ENCODE data around the gene ERF.

The ERF gene

DNA sequence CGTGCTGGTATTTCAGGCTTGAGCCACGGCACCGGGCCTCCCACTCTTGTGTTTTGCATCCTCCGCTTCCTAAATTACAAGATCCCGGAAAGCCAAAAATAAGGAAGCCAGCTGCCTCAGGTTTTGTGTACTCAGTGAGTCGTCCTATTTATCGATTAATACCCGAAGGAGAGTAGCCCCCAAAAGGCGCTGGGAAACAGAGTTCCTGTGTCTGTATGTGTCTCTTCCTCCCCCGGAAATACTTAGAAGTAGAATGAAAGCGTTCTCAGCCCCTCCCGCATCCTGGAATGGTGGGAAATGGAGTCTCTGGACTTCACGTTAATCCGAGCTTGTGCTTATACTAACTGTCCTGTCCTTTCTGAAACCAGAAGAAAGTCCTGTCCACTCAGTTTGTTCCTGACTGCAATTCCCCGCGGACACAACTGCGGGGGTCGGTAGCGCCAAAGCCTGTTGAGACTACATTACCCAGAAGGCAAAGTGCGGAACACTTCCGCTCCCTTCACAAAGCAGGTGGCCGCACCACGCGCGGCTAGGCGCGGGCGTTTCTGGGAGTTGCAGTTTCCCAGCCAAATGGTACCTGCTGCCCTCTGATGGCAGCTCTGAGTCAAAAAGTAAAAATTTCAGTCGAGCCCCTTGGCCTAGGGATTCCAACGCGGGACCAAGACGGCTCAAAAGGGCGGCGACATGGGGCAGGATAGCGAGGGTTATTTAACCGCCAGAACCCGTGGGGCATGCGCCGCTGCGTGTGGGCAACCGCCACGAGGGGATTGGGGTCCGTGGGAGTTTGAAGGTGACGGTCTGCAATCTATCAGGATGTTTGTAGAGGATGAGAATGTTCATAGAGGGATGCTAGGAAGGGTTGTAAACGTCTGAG lies 10.3 kb downstream of the ERF start:
- TF ChIP-seq SIN3A (IDR thresholded peaks at IDR 0.05; ENCODE audit: borderline replicate concordance, insufficient read depth, low read length) (peak; percentile 77; the same call in 1 of the 2 replicates), FOXP2 (optimal IDR thresholded peaks at IDR 0.05; ENCODE audit: borderline replicate concordance, extremely low read depth, extremely low read length, insufficient read depth) (no peak), TAF1 (IDR thresholded peaks at IDR 0.05; ENCODE audit: borderline replicate concordance, insufficient read depth, low read length) (peak; percentile 62; the same call in 1 of the 2 replicates), POLR2AphosphoS5 (IDR thresholded peaks at IDR 0.05; ENCODE audit: low read depth, low read length) (peak; percentile 85; the same call in 1 of the 2 replicates)
- TF ChIP-seq, protein P1, sequence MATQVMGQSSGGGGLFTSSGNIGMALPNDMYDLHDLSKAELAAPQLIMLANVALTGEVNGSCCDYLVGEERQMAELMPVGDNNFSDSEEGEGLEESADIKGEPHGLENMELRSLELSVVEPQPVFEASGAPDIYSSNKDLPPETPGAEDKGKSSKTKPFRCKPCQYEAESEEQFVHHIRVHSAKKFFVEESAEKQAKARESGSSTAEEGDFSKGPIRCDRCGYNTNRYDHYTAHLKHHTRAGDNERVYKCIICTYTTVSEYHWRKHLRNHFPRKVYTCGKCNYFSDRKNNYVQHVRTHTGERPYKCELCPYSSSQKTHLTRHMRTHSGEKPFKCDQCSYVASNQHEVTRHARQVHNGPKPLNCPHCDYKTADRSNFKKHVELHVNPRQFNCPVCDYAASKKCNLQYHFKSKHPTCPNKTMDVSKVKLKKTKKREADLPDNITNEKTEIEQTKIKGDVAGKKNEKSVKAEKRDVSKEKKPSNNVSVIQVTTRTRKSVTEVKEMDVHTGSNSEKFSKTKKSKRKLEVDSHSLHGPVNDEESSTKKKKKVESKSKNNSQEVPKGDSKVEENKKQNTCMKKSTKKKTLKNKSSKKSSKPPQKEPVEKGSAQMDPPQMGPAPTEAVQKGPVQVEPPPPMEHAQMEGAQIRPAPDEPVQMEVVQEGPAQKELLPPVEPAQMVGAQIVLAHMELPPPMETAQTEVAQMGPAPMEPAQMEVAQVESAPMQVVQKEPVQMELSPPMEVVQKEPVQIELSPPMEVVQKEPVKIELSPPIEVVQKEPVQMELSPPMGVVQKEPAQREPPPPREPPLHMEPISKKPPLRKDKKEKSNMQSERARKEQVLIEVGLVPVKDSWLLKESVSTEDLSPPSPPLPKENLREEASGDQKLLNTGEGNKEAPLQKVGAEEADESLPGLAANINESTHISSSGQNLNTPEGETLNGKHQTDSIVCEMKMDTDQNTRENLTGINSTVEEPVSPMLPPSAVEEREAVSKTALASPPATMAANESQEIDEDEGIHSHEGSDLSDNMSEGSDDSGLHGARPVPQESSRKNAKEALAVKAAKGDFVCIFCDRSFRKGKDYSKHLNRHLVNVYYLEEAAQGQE (IDR thresholded peaks at IDR 0.05; ENCODE audit: insufficient read depth in 1 of 2, low read depth in 2 of 2, low read length in 2 of 2), result peak in 1 of 2 experiments; percentile 29; a peak in 1 of 4 replicates

DNA sequence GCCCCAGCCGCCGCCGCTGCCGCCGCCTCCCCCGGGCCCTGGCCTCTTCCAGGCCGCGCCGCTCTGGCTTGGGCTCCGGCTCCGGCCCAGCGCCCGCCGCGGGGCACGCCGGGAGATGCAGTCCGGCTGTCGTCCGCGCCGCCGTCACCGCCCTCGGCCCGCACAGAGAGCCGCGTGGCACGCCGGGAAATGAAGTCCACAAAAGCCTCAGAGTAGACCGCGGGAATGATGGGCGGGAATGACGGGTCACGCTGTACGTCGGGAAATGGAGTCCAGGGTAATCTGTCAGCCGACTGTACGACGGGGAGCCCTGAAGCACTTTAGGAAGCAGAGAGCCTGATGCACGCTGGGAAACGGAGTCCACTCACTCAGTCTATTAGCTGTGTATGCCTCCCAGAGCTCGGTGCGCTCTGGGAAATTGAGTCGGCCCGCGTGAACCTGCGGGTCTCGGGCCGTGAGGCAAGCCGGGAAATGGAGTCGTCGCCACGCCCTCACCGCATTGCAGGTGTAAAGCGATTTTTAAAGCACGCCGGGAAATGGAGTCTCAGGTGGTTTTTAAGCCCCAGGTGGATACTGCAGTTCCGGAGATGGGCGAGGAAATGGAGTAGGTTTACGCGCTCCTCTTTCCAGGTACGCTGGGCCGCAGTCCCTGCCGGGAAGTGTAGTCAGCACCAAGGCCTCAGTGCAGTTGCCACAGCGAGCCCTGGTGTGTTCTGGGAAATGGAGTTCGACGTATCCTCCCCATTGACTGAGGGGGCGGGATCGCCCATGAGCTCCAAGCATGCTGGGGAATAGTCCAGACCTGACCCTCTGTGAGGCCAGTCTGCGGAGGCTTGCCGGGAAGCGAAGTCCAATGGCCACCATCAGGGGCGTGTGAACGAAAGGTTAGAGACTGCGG lies 12.2 kb downstream of the ERF start, which contains the start of gene GSK3A:
Gene GSK3A (minus strand): TSS at position 91 of the 898 bp plus-strand sequence. CDS start 137 bp downstream, outside the sequence.
- TF ChIP-seq SIN3A (IDR thresholded peaks at IDR 0.05; ENCODE audit: borderline replicate concordance, insufficient read depth, low read length) (peak; percentile 74; the same call in 1 of the 2 replicates), POLR2AphosphoS5 (IDR thresholded peaks at IDR 0.05; ENCODE audit: low read depth, low read length) (peak; percentile 99), FOXP2 (optimal IDR thresholded peaks at IDR 0.05; ENCODE audit: borderline replicate concordance, extremely low read depth, extremely low read length, insufficient read depth) (no peak), TAF1 (IDR thresholded peaks at IDR 0.05; ENCODE audit: borderline replicate concordance, insufficient read depth, low read length) (peak; percentile 96; the same call in 1 of the 2 replicates)
- TF ChIP-seq, protein P1 (IDR thresholded peaks at IDR 0.05; ENCODE audit: insufficient read depth in 1 of 2, low read depth in 2 of 2, low read length in 2 of 2), result peak in 1 of 2 experiments; percentile 63; a peak in 2 of 4 replicates

DNA sequence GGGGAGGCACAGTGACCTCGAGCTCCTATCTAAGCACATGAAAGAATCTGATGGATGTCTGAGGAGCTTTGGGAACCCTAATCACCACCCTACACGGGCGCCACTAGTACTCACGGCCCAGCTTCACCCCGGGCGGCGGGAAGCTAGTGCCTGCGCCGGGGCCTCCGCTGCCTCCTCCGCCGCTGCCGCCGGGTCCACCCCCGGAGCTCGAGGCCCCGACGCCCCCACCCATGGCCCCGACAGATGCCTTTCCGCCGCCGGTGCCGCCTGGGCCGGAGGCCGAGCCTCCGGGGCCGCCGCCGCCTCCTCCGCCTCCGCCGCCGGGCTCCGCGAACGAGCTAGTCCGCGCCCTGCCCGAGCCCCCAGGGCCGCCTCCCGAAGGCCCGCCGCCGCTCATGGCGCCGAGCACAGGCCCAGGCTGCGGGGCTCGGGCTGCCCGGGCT lies 12.8 kb downstream of the ERF start:
- TF ChIP-seq FOXP2 (optimal IDR thresholded peaks at IDR 0.05; ENCODE audit: borderline replicate concordance, extremely low read depth, extremely low read length, insufficient read depth), result no peak

DNA sequence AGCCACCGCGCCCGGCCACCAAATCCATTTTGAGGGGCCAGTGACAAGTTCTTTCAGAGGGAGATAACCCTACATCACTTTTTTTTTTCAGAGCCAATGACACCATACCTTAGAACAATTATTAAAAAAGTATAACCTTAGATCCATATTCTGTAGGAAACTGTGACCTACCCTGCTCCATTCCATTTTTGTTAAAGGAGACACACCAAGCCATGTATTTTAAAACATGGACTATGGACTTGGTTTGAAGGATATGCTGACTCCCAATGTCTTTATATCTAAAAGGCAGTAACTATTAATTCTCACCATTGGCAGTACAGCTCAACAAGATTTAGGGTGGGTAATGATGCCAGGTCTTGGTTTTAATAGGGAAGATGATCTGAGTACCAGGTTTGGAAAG lies 13.6 kb downstream of the ERF start:
- TF ChIP-seq SIN3A (IDR thresholded peaks at IDR 0.05; ENCODE audit: borderline replicate concordance, insufficient read depth, low read length), result no peak

DNA sequence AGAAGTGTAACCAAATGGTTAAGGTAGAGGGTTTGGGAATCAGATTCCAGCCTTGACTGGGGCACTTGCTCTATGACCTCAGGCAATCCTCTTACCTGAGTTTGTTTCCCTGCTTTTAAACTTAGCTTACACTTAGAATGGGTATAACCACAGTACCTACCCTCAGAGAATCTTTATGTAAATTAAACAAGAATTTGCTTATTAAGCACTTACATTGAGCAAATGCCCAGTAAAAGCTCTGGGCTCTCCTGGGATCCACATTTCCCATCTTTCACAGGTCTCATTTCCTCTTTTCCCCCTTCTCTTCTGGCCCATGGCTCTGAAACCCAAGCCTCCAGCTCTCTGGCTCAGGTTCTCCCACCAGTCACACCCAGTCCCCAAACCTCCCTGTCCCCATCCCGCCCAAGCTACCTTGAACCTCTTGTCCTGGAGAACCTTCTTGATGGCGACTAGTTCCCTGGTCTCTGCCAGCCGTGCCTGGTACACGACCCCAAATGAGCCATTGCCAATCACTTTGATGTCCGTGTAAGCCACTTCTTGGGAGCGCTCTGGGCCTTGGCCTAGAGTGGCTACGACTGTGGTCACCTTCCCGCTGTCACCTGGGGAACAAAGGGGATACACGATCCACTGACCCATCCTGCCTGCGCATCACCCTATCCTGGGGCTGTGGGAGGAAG lies 15.2 kb downstream of the ERF start:
- TF ChIP-seq FOXP2 (optimal IDR thresholded peaks at IDR 0.05; ENCODE audit: borderline replicate concordance, extremely low read depth, extremely low read length, insufficient read depth) (no peak), SIN3A (IDR thresholded peaks at IDR 0.05; ENCODE audit: borderline replicate concordance, insufficient read depth, low read length) (no peak), POLR2AphosphoS5 (IDR thresholded peaks at IDR 0.05; ENCODE audit: low read depth, low read length) (no peak), TAF1 (IDR thresholded peaks at IDR 0.05; ENCODE audit: borderline replicate concordance, insufficient read depth, low read length) (no peak)
- TF ChIP-seq, protein P1 (IDR thresholded peaks at IDR 0.05; ENCODE audit: insufficient read depth in 1 of 2, low read depth in 2 of 2, low read length in 2 of 2), result no peak

Measured in PFSK-1 (cell line).